ENCODE measurements around the gene CA5A. TPM values are rescaled to one million over a fixed set of nuclear protein-coding genes. Genes with fewer than 3 reads are reported as not detected.

The CA5A gene
- total RNA-seq, 1 donor from 2014 or later: not detected

DNA sequence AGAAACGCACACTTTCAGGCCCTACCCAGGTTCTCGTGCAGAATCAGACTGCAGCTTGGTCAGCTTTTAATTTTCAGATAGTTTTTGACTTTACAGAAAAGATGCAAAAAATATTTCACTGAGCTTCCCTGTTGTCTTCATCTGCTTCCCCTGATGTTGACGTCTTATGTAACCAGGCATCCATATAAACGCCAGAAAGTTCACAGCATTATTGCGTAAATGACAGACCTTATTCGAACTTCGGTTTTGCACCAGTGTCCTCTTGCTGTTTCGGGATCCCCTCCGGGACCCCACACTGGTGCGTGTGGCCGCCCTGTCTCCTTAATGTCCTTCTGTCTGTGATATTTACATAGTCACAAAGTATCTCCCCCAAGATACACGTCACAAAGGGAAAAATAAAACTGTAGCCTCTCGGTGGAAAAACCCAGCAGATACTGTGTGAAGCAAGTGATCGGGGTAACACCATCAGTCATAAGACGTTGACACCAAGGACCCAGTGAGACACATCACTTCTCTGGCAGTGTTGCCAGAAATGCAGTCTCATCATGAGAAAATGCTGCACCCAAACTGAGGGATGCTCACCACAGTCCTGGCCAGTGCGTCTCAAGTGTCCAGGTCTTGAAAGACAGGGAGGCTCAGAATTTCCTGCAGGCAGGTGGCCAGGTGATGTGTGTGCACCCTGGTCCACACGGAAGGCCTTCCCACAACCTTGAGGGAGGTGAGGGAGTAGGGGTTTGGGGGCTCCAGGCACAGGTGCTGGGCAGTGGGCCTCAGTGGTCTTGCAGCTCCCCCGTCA lies 19.2 kb upstream of the CA5A start:
- DNase-seq (ENCODE audit: low read depth) (peak; percentile 66), FAIRE-seq (no peak)
- H3K27ac ChIP-seq (ENCODE audit: low read depth, low read length): peak overlapping the region; percentile 60
- peaks cover 22% of the 10 kb centered on the region for H4K20me1 ChIP-seq (ENCODE audit: insufficient read depth, low read length)
- H3K4me3 ChIP-seq (ENCODE audit: insufficient read depth, low read depth, low read length): no peak overlapping the region
- TF ChIP-seq EZH2 (IDR thresholded peaks at IDR 0.05; ENCODE audit: insufficient read depth, low read length): no peak
- TF ChIP-seq, protein P1, sequence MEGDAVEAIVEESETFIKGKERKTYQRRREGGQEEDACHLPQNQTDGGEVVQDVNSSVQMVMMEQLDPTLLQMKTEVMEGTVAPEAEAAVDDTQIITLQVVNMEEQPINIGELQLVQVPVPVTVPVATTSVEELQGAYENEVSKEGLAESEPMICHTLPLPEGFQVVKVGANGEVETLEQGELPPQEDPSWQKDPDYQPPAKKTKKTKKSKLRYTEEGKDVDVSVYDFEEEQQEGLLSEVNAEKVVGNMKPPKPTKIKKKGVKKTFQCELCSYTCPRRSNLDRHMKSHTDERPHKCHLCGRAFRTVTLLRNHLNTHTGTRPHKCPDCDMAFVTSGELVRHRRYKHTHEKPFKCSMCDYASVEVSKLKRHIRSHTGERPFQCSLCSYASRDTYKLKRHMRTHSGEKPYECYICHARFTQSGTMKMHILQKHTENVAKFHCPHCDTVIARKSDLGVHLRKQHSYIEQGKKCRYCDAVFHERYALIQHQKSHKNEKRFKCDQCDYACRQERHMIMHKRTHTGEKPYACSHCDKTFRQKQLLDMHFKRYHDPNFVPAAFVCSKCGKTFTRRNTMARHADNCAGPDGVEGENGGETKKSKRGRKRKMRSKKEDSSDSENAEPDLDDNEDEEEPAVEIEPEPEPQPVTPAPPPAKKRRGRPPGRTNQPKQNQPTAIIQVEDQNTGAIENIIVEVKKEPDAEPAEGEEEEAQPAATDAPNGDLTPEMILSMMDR (IDR thresholded peaks at IDR 0.05; ENCODE audit: insufficient read depth, low read depth, low read length): no peak
- no peaks in the 10 kb centered on the region for H3K27me3 ChIP-seq (ENCODE audit: insufficient read depth, low read length)
- H3K79me2 ChIP-seq (ENCODE audit: insufficient read depth, low read length): peaks cover 88% of the 10 kb centered on the region
- H3K9me3 Mint-ChIP-seq (ENCODE audit: unreplicated experiment): no peaks in the 10 kb centered on the region
- H3K4me1 ChIP-seq (ENCODE audit: insufficient read depth, low read length): peaks cover 33% of the 10 kb centered on the region
- no peaks in the 10 kb centered on the region for H3K27me3 Mint-ChIP-seq (ENCODE audit: low read depth, unreplicated experiment)
- no peak overlapping the region for H3K4me3 Mint-ChIP-seq (ENCODE audit: unreplicated experiment)
- peak overlapping the region; percentile 70 for H3K4me2 ChIP-seq (ENCODE audit: low read length)
- peak overlapping the region; percentile 89 for H3K27ac Mint-ChIP-seq (ENCODE audit: unreplicated experiment)
- peaks cover 2% of the 10 kb centered on the region for H3K36me3 ChIP-seq (ENCODE audit: insufficient read depth, low read length)
- H3K9ac ChIP-seq (ENCODE audit: low read length): peak overlapping the region; percentile 75
- no peak overlapping the region for H2AFZ ChIP-seq (ENCODE audit: low read depth, low read length)
- peaks cover 30% of the 10 kb centered on the region for H3K4me1 Mint-ChIP-seq (ENCODE audit: low read depth, unreplicated experiment)
- no peaks in the 10 kb centered on the region for H3K9me3 ChIP-seq (ENCODE audit: insufficient read depth, low read depth, low read length)
- peaks cover 13% of the 10 kb centered on the region for H3K36me3 Mint-ChIP-seq (ENCODE audit: low read depth, unreplicated experiment)

DNA sequence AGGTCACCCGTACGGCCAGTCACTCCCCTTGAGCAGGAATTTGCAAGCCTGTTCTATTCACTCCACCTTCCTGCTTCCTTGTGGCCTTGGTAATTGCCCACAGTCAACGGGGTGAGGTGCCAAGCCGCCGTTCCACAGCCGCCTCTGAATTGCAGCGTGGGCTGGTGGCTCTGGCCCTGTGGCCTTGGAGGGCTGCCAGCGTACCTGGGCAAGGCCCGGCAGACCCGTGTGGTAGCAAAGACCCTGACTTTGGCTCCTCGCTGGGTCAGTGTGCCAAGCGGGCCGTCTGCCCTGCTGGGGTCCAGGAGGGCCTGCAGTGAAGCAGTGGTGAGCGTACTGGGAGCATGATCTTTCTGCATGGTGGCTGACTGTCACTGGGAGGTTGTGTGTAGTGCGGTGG lies 18.5 kb upstream of the CA5A start:
- TF ChIP-seq EZH2 (IDR thresholded peaks at IDR 0.05; ENCODE audit: insufficient read depth, low read length): no peak
- TF ChIP-seq, protein P1 (IDR thresholded peaks at IDR 0.05; ENCODE audit: insufficient read depth, low read depth, low read length): no peak
- Histone ChIP-seq H3K36me3 (ENCODE audit: insufficient read depth, low read length) (peaks cover 2% of the 10 kb centered on the region), H3K4me1 (ENCODE audit: insufficient read depth, low read length) (peaks cover 33% of the 10 kb centered on the region), H3K27ac (ENCODE audit: low read depth, low read length) (peak overlapping the region; percentile 60), H3K9me3 (ENCODE audit: insufficient read depth, low read depth, low read length) (no peaks in the 10 kb centered on the region), H3K4me2 (ENCODE audit: low read length) (no peak overlapping the region), H4K20me1 (ENCODE audit: insufficient read depth, low read length) (peaks cover 22% of the 10 kb centered on the region), H3K27me3 (ENCODE audit: insufficient read depth, low read length) (no peaks in the 10 kb centered on the region), H3K9ac (ENCODE audit: low read length) (peak overlapping the region; percentile 75), H3K79me2 (ENCODE audit: insufficient read depth, low read length) (peaks cover 82% of the 10 kb centered on the region), H3K4me3 (ENCODE audit: insufficient read depth, low read depth, low read length) (no peak overlapping the region), H2AFZ (ENCODE audit: low read depth, low read length) (no peak overlapping the region)
- Mint-ChIP-seq H3K4me3 (ENCODE audit: unreplicated experiment) (no peak overlapping the region), H3K27me3 (ENCODE audit: low read depth, unreplicated experiment) (no peaks in the 10 kb centered on the region), H3K9me3 (ENCODE audit: unreplicated experiment) (no peaks in the 10 kb centered on the region), H3K27ac (ENCODE audit: unreplicated experiment) (no peak overlapping the region), H3K4me1 (ENCODE audit: low read depth, unreplicated experiment) (peaks cover 30% of the 10 kb centered on the region), H3K36me3 (ENCODE audit: low read depth, unreplicated experiment) (peaks cover 13% of the 10 kb centered on the region)
- no peak for FAIRE-seq
- DNase-seq (ENCODE audit: low read depth): no peak

DNA sequence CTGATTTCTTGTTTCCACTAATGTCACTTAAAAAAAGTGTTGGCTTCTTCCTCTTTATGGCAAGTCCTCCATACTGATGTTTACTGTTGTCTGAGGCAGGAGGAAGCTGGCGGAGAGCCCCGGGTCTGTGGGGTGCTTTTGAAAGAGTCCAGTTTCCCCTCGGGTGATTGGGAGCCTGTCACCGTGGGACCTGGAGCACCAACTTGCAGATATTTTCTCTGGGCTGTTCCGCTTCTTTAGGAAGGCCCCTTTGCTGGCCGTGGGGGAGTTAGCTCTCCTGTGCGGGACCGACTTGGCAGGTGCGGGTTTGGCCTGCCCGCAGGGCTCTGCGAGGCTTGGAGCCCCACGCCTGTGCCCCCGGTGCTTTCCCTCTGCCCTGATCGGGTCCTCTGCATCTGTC lies 18.0 kb upstream of the CA5A start:
- Histone ChIP-seq H3K9ac (ENCODE audit: low read length) (peak overlapping the region; percentile 75), H4K20me1 (ENCODE audit: insufficient read depth, low read length) (peaks cover 22% of the 10 kb centered on the region), H3K36me3 (ENCODE audit: insufficient read depth, low read length) (peaks cover 2% of the 10 kb centered on the region), H3K79me2 (ENCODE audit: insufficient read depth, low read length) (peaks cover 77% of the 10 kb centered on the region), H3K4me2 (ENCODE audit: low read length) (no peak overlapping the region), H3K27ac (ENCODE audit: low read depth, low read length) (no peak overlapping the region), H3K9me3 (ENCODE audit: insufficient read depth, low read depth, low read length) (no peaks in the 10 kb centered on the region), H3K27me3 (ENCODE audit: insufficient read depth, low read length) (no peaks in the 10 kb centered on the region), H3K4me1 (ENCODE audit: insufficient read depth, low read length) (peaks cover 33% of the 10 kb centered on the region), H2AFZ (ENCODE audit: low read depth, low read length) (no peak overlapping the region), H3K4me3 (ENCODE audit: insufficient read depth, low read depth, low read length) (no peak overlapping the region)
- peaks cover 13% of the 10 kb centered on the region for H3K36me3 Mint-ChIP-seq (ENCODE audit: low read depth, unreplicated experiment)
- peaks cover 30% of the 10 kb centered on the region for H3K4me1 Mint-ChIP-seq (ENCODE audit: low read depth, unreplicated experiment)
- H3K27ac Mint-ChIP-seq (ENCODE audit: unreplicated experiment): peak overlapping the region; percentile 23
- no peaks in the 10 kb centered on the region for H3K27me3 Mint-ChIP-seq (ENCODE audit: low read depth, unreplicated experiment)
- no peak overlapping the region for H3K4me3 Mint-ChIP-seq (ENCODE audit: unreplicated experiment)
- H3K9me3 Mint-ChIP-seq (ENCODE audit: unreplicated experiment): no peaks in the 10 kb centered on the region
- DNase-seq (ENCODE audit: low read depth): no peak
- no peak for FAIRE-seq
- TF ChIP-seq EZH2 (IDR thresholded peaks at IDR 0.05; ENCODE audit: insufficient read depth, low read length): no peak
- TF ChIP-seq, protein P1 (IDR thresholded peaks at IDR 0.05; ENCODE audit: insufficient read depth, low read depth, low read length): no peak
